SK-N-SH (cell line): Measurements from ENCODE around the gene NRG3.
A peak's percentile ranks its signal among the peaks of the same experiment; 100 is the strongest.

Experiments
- EZH2phosphoT487 ChIP-seq: fragments of 200-600 bp; sonication (generic); IDR thresholded peaks from 2 replicates; pipeline ENCODE4 v1.6.1; 2017; ENCODE audit warnings: low read depth, mixed run types, mild to moderate bottlenecking, antibody characterized with exemption, moderate library complexity, borderline replicate concordance
- GABPA ChIP-seq: IDR thresholded peaks from 2 replicates; pipeline ENCODE4 v1.4.0; 2012; ENCODE audit warnings: low read depth, mild to moderate bottlenecking
- MXI1 ChIP-seq: IDR thresholded peaks from 2 replicates; pipeline ENCODE4 v1.6.1; 2012; ENCODE audit warnings: mild to moderate bottlenecking, low read depth, low read length, improper control_type of control experiment
- PBX3 ChIP-seq: IDR thresholded peaks from 2 replicates; pipeline ENCODE4; 2012
- TF ChIP-seq, protein P1 (sequence below): fragments of 200-600 bp; sonication (generic); IDR thresholded peaks from 2 replicates; pipeline ENCODE4 v1.6.1; 2017; ENCODE audit warnings: antibody characterized with exemption, mild to moderate bottlenecking, moderate library complexity

DNA sequence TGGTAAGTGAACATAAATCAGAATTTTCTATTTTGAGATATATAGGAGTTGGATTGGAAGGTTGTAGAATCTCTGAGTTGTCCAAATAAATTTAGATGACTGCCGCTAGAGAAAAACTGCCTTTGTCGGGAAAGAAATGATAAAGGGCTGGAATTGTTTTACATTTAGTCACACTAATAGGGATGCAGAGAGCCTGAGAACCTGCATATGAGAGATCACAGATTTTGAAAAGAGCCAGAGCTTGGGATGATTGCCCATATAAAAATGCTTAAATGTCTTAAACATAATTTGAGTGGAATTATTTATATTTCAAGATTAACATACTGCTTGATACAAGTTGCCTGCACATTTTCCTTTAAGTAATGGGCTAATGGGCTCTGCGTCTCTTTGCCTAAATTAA, 660.5 kb downstream of the NRG3 start:
- TF ChIP-seq, protein P1, sequence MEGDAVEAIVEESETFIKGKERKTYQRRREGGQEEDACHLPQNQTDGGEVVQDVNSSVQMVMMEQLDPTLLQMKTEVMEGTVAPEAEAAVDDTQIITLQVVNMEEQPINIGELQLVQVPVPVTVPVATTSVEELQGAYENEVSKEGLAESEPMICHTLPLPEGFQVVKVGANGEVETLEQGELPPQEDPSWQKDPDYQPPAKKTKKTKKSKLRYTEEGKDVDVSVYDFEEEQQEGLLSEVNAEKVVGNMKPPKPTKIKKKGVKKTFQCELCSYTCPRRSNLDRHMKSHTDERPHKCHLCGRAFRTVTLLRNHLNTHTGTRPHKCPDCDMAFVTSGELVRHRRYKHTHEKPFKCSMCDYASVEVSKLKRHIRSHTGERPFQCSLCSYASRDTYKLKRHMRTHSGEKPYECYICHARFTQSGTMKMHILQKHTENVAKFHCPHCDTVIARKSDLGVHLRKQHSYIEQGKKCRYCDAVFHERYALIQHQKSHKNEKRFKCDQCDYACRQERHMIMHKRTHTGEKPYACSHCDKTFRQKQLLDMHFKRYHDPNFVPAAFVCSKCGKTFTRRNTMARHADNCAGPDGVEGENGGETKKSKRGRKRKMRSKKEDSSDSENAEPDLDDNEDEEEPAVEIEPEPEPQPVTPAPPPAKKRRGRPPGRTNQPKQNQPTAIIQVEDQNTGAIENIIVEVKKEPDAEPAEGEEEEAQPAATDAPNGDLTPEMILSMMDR, result no peak
- TF ChIP-seq PBX3, result peak; percentile 81
- no peak for TF ChIP-seq GABPA
- no peak for TF ChIP-seq EZH2phosphoT487
- no peak for TF ChIP-seq MXI1
